H9 (cell line): ENCODE results near the gene LMX1A. TPM values are rescaled to one million over a fixed set of nuclear protein-coding genes. Genes with fewer than 3 reads are reported as not detected.

Source experiments
- DNase-seq: peaks from one replicate; pipeline ENCODE4 v3.0.0-alpha.2; 2017
- H2AFZ ChIP-seq: one replicate; pipeline ENCODE4 v1.6.1; 2013; ENCODE audit warnings: mild to moderate bottlenecking, low read length, control low read depth, moderate library complexity
- H2AK5ac ChIP-seq: 2 replicates; pipeline ENCODE4 v1.6.1; 2013; ENCODE audit warnings: low read length, control low read depth, mixed read lengths; ENCODE audit not compliant: insufficient read length
- H2BK120ac ChIP-seq: one replicate; pipeline ENCODE4 v1.6.1; 2013; ENCODE audit warnings: low read depth, mild to moderate bottlenecking, low read length, control low read depth, inconsistent platforms; ENCODE audit not compliant: poor library complexity, severe bottlenecking
- H2BK12ac ChIP-seq: 2 replicates; pipeline ENCODE4 v1.6.1; 2013; ENCODE audit warnings: low read length, control low read depth, mixed read lengths, low read depth; ENCODE audit not compliant: insufficient read length
- H2BK15ac ChIP-seq: 2 replicates; pipeline ENCODE4 v1.6.1; 2013; ENCODE audit warnings: low read depth, low read length, control low read depth
- H2BK20ac ChIP-seq: one replicate; pipeline ENCODE4 v1.6.1; 2013; ENCODE audit warnings: low read depth, mild to moderate bottlenecking, low read length, control low read depth, inconsistent platforms; ENCODE audit not compliant: poor library complexity, severe bottlenecking
- H2BK5ac ChIP-seq: 2 replicates; pipeline ENCODE4 v1.6.1; 2013; ENCODE audit warnings: low read length, control low read depth, mixed read lengths; ENCODE audit not compliant: insufficient read length
- H3K14ac ChIP-seq: 2 replicates; pipeline ENCODE4 v1.6.1; 2013; ENCODE audit warnings: low read length, control low read depth; ENCODE audit not compliant: insufficient read depth
- H3K18ac ChIP-seq: 2 replicates; pipeline ENCODE4 v1.6.1; 2013; ENCODE audit warnings: low read depth, mild to moderate bottlenecking, mixed read lengths, low read length, control low read depth; ENCODE audit not compliant: insufficient read length
- H3K23ac ChIP-seq: 2 replicates; pipeline ENCODE4 v1.6.1; 2013; ENCODE audit warnings: low read length, control low read depth, mixed read lengths, low read depth; ENCODE audit not compliant: insufficient read length
- H3K23me2 ChIP-seq: 2 replicates; pipeline ENCODE4 v1.6.1; 2013; ENCODE audit warnings: low read depth, mild to moderate bottlenecking, mixed read lengths, low read length, control low read depth; ENCODE audit not compliant: insufficient read length, poor library complexity, severe bottlenecking
- H3K27ac ChIP-seq: 2 replicates; pipeline ENCODE4 v1.5.1; 2013; ENCODE audit warnings: low read length, control low read depth, mixed read lengths, low read depth; ENCODE audit not compliant: insufficient read length
- H3K27me3 ChIP-seq: 2 replicates; pipeline ENCODE4 v1.6.1; 2013; ENCODE audit warnings: low read length, control low read depth, inconsistent platforms; ENCODE audit not compliant: insufficient read depth
- H3K4ac ChIP-seq: 2 replicates; pipeline ENCODE4 v1.6.1; 2013; ENCODE audit warnings: low read depth, mild to moderate bottlenecking, control low read depth, inconsistent platforms, low read length, moderate library complexity
- H3K4me1 ChIP-seq: 2 replicates; pipeline ENCODE4 v1.6.1; 2013; ENCODE audit warnings: low read length, control low read depth, inconsistent platforms; ENCODE audit not compliant: insufficient read depth
- H3K4me2 ChIP-seq: 2 replicates; pipeline ENCODE4 v1.6.1; 2013; ENCODE audit warnings: low read length, control low read depth, mixed read lengths; ENCODE audit not compliant: insufficient read length, insufficient read depth
- H3K56ac ChIP-seq: 2 replicates; pipeline ENCODE4 v1.6.1; 2013; ENCODE audit warnings: low read depth, mild to moderate bottlenecking, mixed read lengths, low read length, control low read depth; ENCODE audit not compliant: insufficient read length
- H3K79me1 ChIP-seq: 2 replicates; pipeline ENCODE4 v1.6.1; 2013; ENCODE audit warnings: low read depth, mild to moderate bottlenecking, moderate library complexity, low read length, control low read depth, inconsistent platforms; ENCODE audit not compliant: insufficient read depth, poor library complexity, severe bottlenecking
- H3K79me2 ChIP-seq: 2 replicates; pipeline ENCODE4 v1.6.1; 2013; ENCODE audit warnings: low read length, control low read depth, inconsistent platforms; ENCODE audit not compliant: insufficient read depth
- H3K9ac ChIP-seq: 2 replicates; pipeline ENCODE4 v1.6.1; 2013; ENCODE audit warnings: low read length, control low read depth, mixed read lengths; ENCODE audit not compliant: insufficient read length; ENCODE audit errors: extremely low read depth
- H3K9me3 ChIP-seq: one replicate; pipeline ENCODE4 v1.6.1; 2013; ENCODE audit warnings: low read depth, low read length, inconsistent platforms; ENCODE audit not compliant: control insufficient read depth
- H3T11ph ChIP-seq: one replicate; pipeline ENCODE4 v1.6.1; 2013; ENCODE audit warnings: mild to moderate bottlenecking, low read length, control low read depth, inconsistent platforms
- H4K20me1 ChIP-seq: one replicate; pipeline ENCODE4 v1.6.1; 2013; ENCODE audit not compliant: control insufficient read depth, insufficient read length, insufficient read depth
- H4K5ac ChIP-seq: 2 replicates; pipeline ENCODE4 v1.6.1; 2013; ENCODE audit warnings: low read depth, mild to moderate bottlenecking, mixed read lengths, low read length, control low read depth; ENCODE audit not compliant: insufficient read length
- H4K8ac ChIP-seq: replicated peaks from 2 replicates; pipeline ENCODE4 v1.6.1; 2013; ENCODE audit warnings: low read length, control low read depth, mixed read lengths, low read depth; ENCODE audit not compliant: insufficient read length
- H4K91ac ChIP-seq: 2 replicates; pipeline ENCODE4 v1.6.1; 2013; ENCODE audit warnings: low read depth, mild to moderate bottlenecking, moderate library complexity, mixed read lengths, low read length, control low read depth; ENCODE audit not compliant: insufficient read length
- H3K27ac Mint-ChIP-seq, 3 experiments: 2 replicates in 2 of 3; 3 replicates in 1 of 3; pipeline ENCODE4 v1.8.0; 2020 to 2021; ENCODE audit warnings: mixed read lengths in 3 of 3, mild to moderate bottlenecking in 1 of 3, moderate library complexity in 1 of 3
- H3K27me3 Mint-ChIP-seq: 2 replicates; pipeline ENCODE4 v1.8.0; 2021; ENCODE audit warnings: low read depth, mild to moderate bottlenecking, moderate library complexity, mixed read lengths
- H3K36me3 Mint-ChIP-seq, 3 experiments: 2 replicates in 2 of 3; 3 replicates in 1 of 3; pipeline ENCODE4 v1.8.0; 2020 to 2021; ENCODE audit warnings: low read depth in 3 of 3, mixed read lengths in 3 of 3; ENCODE audit not compliant: insufficient read depth in 1 of 3
- H3K4me1 Mint-ChIP-seq, 2 experiments: 2 replicates each; pipeline ENCODE4 v1.8.0; 2020; ENCODE audit warnings: mixed read lengths in 2 of 2
- H3K4me3 Mint-ChIP-seq, 2 experiments: 2 replicates in 1 of 2; 3 replicates in 1 of 2; pipeline ENCODE4 v1.8.0; 2020 to 2021; ENCODE audit warnings: mild to moderate bottlenecking in 2 of 2, mixed read lengths in 2 of 2, moderate library complexity in 1 of 2
- H3K9me3 Mint-ChIP-seq, 2 experiments: 2 replicates in 1 of 2; 3 replicates in 1 of 2; pipeline ENCODE4 v1.8.0; 2020; ENCODE audit warnings: mild to moderate bottlenecking in 2 of 2, mixed read lengths in 2 of 2, moderate library complexity in 1 of 2
- WGBS: extraction: QIAGEN DNeasy Blood & Tissue Kit; methylation state at CpG from one replicate; pipeline ENCODE4 v1.1.7; 2013; ENCODE audit warnings: missing lambda C conversion rate, low lambda C conversion rate, mixed read lengths; ENCODE audit not compliant: insufficient read length; ENCODE audit errors: extremely low coverage; 5-methylcytosine and 5-hydroxymethylcytosine counted together
- total RNA-seq: library from RNA; stranded (reverse); gene quantifications from 2 replicates; pipeline ENCODE4 v1.2.1, GENCODE V29; 2021
- TF ChIP-seq, protein P1 (sequence below): fragments of 200-600 bp; sonication (generic); conservative IDR thresholded peaks from 3 replicates; pipeline ENCODE4 v1.8.0; 2021; ENCODE audit warnings: antibody characterized with exemption, mild to moderate bottlenecking

Gene LMX1A
- total RNA-seq, 1 experiment from 2014 or later = not detected

DNA sequence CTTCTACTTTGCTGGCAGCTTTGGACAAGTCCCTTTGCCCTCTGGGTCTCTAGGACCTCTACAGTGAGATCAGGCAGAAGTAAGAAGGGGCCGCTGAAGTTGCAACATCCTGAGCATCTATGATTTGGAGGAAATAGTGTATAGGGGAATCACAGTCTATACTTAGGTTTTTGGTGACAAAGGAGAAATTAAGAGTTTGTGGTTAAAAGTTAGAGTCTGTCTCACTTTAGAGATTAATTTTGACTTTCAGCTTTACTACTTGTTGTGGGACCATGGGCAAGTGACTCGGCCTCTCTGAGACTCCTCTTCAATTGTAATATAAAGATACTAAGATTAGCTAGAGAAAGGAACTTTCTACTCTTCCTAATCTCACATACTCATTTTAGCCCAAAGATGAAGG is 33.1 kb upstream of the LMX1A start:
- H3K4me3 Mint-ChIP-seq = no peak overlapping the region

More for the DNA sequence above, 33.1 kb upstream of the LMX1A start:
- Histone ChIP-seq H2BK5ac (no peak overlapping the region), H3K4ac (no peak overlapping the region), H3K4me2 (no peak overlapping the region), H3K23ac (no peak overlapping the region), H3K14ac (no peak overlapping the region), H3K56ac (no peak overlapping the region), H3K27me3 (no peaks in the 10 kb centered on the region), H2BK20ac (no peak overlapping the region), H2BK15ac (no peak overlapping the region), H2BK12ac (no peak overlapping the region), H3K9ac (no peak overlapping the region), H3K27ac (no peak overlapping the region), H3K4me1 (no peaks in the 10 kb centered on the region), H4K91ac (no peak overlapping the region), H4K5ac (no peak overlapping the region), H3K79me1 (no peaks in the 10 kb centered on the region), H3T11ph (no peak overlapping the region), H4K20me1 (no peaks in the 10 kb centered on the region), H2AK5ac (no peak overlapping the region), H2BK120ac (no peak overlapping the region), H2AFZ (no peak overlapping the region), H3K79me2 (no peaks in the 10 kb centered on the region), H3K18ac (no peak overlapping the region), H3K9me3 (no peaks in the 10 kb centered on the region), H4K8ac (no peak overlapping the region), H3K23me2 (no peaks in the 10 kb centered on the region)
- WGBS = no CpG with 5 or more reads among the region's 2 CpGs
- Mint-ChIP-seq H3K4me1 (peaks cover 5 to 6% of the 10 kb centered on the region in 2 experiments), H3K27ac (no peak overlapping the region), H3K9me3 (no peaks in the 10 kb centered on the region), H3K27me3 (peaks cover 55% of the 10 kb centered on the region), H3K36me3 (no peaks in the 10 kb centered on the region)
- DNase-seq = no peak
- TF ChIP-seq, protein P1, sequence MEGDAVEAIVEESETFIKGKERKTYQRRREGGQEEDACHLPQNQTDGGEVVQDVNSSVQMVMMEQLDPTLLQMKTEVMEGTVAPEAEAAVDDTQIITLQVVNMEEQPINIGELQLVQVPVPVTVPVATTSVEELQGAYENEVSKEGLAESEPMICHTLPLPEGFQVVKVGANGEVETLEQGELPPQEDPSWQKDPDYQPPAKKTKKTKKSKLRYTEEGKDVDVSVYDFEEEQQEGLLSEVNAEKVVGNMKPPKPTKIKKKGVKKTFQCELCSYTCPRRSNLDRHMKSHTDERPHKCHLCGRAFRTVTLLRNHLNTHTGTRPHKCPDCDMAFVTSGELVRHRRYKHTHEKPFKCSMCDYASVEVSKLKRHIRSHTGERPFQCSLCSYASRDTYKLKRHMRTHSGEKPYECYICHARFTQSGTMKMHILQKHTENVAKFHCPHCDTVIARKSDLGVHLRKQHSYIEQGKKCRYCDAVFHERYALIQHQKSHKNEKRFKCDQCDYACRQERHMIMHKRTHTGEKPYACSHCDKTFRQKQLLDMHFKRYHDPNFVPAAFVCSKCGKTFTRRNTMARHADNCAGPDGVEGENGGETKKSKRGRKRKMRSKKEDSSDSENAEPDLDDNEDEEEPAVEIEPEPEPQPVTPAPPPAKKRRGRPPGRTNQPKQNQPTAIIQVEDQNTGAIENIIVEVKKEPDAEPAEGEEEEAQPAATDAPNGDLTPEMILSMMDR = no peak
